Left forelimb (tissue), 1 donor: ENCODE measurements around the gene TNFRSF18.

Source experiments
- DNase-seq: peaks from one replicate; pipeline ENCODE4 v3.0.0-alpha.2; 2018; ENCODE audit warnings: low spot score

TNFRSF18 gene

DNA sequence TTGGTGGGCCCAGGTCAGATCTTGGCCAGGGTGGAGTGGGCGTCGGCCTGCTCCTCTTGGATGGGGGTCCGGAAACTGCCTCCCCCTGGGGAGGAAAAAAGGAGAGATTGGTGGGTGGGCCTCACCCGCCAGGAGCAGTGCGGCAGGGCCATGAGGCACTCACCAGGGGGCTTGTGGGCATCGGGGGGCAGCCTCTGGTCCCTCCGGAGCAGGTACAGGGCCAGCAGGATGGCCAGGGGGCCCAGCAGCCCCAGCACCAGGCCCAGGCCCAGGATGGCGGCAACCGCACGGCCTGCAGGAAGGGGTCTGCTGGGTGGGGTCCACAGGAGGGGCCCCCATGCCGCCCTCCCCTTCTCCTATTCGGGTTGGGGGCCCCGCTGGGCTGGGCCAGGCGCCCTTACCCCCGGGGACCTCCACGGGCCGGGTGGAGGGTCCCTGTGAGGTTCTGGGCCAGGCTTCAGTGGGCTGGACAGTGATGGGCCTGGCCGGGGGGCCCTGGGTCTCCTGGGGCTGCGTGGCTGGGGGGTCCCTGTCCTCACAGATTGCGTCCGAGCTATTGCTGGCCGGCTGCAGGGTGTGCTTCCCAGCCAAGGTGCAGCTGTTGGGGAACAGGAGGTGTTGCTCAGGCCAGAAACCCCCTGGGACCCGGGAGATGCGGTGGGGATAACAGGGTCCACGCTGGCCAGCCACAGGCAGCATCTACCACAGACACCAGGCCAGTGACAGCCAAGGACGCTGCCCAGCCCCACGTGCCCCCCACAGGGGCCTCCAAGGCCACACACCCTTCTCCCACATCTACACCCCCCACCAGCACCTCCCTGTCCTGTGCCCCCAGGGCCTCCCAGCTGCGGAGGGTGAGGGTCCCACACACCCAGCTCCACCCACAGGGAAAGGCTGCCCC, 5.4 kb upstream of the TNFRSF18 start:
- no peak for DNase-seq

DNA sequence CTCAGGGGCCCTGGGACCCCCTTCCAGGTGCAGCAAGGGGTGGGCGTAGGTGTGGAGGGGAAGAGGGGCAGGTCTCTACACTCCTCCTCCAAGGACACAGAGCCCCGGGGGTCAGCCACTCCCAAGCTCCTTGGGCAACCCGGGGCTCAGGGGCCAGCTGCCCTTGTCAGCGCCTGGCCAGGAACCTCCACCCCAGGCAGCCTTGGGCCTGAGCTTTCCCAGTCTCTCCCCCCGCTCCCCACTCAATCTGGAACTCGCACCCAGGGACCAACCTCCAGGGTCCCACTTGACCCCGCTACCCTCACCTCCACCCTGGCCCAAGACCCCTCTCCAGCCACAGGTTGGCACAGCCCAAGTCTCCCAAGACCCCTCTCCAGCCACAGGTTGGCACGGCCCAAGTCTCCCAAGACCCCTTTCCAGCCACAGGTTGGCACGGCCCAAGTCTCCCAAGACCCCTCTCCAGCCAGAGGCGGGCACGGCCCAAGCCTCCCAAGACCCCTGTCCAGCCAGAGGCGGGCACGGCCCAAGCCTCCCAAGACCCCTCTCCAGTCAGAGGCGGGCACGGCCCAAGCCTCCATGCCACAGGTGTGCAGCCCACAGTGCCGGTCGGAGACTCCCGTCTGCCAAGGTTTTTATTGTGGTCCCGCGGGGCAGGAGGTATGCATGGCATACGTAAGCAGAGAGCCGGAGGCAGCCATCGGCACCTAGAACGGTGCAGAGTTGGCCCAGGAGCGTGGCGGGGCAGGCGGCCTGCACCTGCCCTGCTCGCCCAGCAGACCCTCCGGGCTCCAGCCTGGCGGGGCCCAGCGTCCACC, 4.5 kb upstream of the TNFRSF18 start:
- peak; percentile 60 for DNase-seq

DNA sequence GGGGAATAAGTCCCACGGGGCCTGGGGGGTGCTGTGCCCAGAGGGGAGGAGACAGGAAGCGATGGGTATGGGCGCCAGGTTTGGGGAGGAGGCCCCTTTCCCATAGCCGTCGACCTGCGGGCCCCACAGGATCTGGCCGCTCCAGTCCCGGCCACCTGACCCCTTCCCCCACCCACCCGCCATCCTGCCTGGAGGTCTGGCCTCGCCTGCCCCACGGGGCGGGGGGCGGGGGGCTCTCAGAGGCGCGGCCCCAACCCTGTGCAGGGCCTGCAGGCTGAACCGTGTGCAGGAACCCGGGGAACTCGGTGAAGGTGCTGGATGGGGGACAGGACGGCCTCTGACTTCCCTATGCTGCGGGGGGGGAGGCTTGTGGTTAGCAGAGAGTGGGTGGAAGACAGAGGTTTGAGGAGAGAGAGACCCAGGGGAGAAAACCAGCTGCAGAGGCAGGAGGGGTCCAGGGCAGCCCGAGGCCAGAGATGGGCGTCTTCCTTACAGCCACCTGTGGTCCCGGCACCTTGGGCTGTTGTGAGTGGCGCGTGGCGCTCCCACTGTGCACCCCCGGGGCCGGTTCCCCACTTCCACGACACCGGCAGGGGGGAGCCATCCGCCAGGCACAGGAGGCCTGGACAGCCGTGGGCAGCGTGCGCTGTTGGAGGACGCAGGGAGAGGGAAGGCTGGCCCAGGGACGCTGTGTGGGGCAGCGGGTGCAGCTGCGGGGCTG, 2.5 kb upstream of the TNFRSF18 start:
- DNase-seq = peak; percentile 66

DNA sequence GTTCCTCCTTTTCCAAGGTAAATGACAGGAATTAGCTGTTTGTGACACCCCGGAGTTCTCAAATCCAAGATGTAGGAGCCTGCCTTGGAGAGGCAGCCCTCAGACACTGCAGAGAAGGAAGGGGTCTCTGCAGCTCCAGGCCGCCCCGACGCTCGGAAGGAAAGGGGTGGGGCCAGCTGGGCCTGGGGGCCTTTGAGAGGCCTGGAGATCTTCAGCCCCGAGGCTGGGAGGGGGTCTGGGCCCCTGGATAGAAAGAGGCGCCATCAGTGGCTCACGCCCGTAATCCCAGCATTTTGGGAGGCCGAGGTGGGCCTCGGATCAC, 1.1 kb upstream of the TNFRSF18 start:
- no peak for DNase-seq

DNA sequence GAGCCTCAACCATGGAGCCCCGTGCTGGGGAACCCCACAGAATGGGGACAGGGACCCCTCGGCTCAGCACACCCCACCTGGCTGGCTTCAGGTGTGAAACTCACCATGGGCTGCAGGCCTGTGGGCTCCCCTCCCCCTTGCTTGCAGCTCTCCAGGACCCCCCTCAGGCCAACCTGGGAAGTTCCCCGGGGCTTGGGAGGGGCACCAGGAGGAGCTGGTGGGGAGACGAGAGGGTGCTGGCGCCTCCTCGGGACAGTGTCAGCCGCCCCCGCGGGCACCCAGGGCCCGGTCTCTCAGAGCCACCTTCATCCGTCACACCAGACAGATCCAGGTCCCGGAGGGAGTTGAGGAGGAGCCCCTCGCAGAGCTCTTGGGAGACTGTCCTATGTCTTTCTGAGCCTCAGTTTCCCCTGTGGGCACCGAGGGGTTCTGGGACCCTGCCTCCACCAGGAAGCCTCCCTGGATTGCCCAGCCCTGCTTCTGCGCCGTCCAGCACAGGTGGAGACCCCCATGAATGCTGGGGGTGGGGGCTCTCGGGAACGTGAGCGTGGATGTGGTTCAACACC, 657 bp upstream of the TNFRSF18 start:
- DNase-seq = no peak

DNA sequence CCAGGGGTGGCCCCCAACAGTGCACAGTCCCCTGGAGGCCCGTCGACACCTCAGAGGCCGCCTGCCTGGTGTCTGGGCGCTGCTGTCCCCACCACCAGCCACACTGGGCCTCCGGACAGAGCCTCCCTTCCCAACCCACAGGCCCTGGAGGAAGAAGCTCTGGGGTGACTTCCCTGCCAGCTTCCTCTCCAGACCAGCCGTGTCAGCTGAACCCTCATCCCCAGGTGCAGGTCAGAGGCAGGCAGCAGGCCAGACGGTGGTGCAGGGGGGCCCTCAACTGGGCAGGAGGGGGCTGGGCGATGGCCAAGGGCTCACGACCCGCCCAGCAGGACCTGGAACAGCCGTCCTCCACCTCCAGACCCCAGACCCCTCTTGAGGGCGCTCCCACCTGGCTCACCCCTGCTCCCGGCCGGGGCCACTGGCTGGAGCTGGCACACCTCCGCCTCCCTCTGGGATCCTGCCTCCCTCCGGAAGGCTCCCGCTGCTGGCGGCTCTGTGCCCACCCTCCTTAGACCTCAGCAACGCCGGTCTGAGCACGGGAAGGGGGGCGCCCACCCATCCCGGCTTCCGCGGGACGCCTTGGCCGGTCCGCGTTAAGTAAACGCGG, 520 bp downstream of the TNFRSF18 start:
- no peak for DNase-seq

DNA sequence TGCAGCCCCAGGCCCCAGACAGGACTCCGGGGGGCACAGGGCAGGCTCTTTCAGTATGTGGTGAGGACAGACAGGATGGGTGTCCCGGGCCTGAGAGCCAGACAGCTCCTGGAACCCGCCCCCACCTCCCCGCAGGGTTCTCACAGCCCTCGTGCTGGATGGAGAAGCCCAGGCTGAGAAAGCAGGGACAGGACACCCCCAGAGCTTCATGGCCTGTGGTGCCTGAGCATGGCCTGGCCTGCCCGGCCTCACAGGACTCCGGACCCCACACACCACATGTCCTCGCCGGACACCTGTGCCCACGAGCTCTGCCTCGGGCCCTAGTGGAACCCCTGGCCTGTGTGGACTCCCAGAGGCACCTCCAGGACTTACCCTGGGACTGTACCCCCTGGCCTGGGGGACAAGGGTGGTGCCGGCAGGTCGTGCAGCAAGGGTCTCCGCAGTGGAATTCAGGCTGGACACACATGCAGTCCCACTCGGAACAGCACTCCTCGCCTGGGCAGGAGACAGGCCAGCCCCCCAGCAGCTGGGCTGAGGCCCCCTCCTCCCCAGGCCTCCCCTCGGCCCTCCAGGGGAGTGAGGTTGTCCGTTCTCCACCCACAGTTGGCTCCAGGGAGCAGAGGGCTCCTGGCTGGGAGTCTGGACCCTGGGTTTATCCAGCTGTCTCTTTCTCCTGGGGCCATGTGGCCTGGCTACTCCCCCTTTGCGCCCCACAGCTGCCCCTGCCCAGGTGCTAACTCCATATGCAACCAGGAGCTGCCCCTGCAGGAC, 1.2 kb downstream of the TNFRSF18 start:
- no peak for DNase-seq

DNA sequence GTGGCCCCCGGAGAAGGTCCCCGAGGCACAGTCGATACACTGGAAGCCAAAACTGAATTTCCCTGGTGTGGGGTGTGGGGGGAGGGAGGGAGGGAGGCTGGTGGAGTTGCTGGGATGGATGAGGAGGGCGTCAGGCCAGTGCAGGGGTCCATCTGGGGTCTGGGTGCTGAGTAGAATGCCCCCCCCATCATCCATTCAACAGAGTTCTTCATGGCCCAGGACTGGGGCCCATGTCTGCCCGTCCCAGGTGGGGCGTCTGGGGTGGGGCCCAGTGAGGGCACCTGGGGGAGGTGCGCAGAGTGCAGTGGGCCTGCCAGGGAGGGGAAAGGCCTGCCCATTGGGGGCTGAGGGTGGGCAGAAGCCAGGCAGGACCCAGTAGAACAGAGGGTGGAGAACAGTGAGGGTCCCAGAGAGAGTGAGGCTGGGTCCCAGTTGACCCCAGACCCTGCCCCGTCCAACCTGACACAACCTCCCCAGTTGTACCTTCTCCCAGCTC, 1.9 kb downstream of the TNFRSF18 start:
- DNase-seq = no peak

DNA sequence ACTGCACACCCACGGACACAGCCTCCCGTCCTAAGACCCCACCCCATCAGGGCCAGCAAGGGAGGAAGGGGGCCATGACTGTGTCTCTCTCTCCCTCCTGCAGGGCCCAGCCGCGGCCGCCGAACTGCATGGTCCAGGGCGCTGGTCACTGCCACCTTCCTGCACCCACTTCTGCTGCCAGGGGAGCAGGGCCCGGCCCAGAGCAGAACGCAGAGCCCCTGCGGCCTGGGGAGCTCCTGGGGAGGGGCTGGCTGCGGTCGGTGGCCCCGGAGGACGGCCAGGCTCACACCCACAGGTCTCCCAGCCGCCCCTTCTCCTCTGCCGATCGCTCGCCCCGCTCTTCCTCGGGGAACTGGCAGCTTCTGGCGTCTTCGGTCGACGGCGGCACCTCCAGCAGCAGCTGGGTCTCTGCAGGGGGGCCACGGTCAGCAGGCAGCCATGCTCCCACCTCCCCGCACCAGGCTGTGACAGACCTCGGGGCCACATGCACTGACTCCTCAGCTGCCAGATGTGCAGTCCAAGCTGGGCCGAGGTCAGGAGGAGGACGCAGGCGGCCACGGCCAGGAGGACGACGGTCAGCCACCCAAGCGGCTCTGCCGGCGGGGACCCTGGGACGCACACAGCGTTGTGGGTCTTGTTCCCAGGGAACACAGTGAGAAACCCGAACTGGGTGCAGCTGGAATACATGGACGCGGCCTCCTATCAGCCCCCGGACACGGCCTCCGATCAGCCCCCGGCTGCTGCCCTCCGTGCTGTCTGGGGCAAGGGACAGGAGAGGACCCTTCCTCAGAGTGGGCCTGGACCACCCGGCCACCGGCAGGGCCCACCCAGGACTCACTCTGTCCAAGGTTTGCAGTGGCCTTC, 2.6 kb downstream of the TNFRSF18 start:
- no peak for DNase-seq

DNA sequence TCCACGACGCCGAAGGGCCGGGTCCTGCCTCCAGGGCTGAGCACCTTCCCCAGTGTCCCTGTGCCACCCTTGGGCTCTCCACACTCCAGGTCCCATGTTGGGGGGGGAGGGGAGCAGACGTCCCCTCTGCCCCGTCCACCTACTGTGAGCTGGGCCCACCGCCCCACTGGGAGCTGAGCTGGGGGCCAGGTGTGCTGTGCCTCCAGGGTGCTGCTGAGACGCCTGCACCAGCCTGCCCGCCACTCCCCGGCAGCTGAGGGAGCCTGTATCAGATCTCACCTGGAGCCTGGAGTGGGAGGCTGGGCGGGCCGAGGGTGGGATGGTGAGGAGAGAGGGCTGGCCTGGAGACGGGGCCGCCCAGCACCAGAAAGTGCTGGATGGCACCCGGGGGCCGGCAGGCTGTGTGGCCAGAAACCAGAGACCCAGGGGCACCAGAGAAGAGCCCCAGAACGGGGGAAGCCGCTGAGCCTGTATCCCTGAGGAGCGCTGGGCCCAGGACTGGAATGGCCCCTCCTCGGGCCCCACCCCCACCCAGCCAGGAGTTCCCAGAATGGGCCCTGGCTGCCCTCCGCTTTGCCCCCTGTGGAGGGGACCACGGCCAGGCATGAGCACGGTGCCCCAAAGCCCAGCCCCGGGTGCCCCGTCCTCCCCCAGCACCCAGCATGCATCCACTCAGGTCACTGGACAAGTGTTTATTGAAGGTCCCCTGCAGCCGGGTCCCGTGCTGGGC, 3.4 kb downstream of the TNFRSF18 start:
- no peak for DNase-seq

DNA sequence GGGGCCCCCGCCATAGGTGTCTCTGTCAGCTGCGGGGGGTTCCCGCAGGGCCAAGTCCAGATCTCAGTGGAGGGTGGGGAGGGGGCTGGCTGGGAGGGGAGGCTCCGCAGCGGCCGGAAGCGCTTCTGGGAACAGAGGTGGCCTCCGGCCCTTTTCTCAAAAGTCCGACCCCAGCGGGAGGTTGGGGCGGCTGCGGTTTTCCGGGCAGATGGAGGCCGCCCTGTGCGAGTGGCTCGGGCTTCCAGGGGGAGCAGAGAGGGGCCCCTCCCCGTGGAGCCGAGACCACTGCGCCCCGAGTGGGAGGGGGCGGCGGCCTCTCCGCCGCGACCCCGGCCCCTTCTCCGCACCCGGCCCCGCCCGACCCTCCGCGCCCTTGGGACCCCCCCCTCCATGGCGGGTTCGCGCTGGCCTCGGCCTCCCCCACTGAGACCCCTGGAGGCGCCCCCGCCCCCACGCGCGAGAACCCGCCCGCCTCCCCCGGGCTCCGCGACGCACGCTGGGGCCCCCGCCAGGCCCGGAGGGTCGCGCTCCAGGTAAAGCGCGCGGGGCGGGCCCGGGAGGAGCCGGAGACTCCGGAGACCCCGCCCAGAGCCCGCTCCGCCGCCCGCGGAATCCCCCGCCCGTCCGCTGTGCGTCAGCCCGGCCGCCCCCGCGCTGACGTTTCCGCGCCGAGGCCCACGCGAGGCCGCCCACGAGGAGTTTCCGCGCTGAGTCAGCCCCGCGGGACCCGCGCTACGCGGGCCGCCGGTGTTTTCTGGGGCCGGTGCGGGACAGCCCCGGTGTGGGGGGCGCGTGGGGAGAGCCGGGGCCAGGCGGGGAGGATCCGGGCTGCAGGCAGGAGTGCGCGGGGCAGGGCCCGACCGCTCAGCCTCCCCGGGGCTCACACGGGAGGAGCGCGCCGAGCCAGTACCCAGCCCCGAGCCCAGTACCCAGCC, 5.2 kb downstream of the TNFRSF18 start:
- DNase-seq = no peak

DNA sequence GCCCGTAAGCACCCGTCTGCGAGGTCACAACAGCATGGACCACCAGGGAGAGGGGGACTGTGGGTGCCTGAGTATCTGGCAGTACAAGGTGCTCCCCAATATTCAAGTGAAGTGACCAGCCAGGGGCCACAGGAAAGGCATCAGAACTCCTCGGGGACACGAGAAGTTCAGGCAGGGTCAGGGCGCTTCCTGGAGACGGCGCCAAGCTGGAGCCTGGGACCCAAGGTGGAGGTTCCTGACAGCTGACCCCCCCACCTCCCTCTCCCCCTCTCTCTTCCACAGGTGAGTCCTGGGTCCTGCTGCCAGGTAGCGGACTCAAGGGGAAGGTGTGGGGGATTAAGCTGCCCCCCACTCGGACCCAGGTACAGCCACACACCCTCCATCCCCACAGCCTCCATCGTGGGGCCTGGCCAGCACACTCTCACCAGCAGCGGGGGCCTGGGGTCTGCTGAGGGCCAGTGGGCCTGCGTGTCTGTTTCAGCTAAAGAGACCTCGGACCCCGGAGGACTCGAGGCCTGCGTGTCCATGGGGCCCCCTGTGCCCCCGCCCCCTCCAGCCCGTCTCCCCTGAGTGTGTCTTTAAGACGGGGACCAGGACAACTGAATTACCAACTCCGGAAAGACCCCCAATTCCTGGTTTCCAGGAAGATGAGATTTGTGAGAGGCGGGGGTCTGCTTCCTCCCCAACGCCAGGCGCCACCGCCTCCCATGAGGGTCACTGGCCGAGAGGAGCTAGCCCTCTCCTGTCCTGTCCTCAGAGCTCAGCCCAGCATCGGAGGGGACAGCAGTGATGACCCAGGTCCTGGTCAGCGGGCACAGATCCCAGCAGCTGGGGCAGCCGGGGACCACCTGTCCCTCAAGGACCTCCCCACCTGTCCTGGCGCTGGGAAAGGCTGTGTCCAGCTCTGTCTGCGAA, 6.2 kb downstream of the TNFRSF18 start:
- no peak for DNase-seq

DNA sequence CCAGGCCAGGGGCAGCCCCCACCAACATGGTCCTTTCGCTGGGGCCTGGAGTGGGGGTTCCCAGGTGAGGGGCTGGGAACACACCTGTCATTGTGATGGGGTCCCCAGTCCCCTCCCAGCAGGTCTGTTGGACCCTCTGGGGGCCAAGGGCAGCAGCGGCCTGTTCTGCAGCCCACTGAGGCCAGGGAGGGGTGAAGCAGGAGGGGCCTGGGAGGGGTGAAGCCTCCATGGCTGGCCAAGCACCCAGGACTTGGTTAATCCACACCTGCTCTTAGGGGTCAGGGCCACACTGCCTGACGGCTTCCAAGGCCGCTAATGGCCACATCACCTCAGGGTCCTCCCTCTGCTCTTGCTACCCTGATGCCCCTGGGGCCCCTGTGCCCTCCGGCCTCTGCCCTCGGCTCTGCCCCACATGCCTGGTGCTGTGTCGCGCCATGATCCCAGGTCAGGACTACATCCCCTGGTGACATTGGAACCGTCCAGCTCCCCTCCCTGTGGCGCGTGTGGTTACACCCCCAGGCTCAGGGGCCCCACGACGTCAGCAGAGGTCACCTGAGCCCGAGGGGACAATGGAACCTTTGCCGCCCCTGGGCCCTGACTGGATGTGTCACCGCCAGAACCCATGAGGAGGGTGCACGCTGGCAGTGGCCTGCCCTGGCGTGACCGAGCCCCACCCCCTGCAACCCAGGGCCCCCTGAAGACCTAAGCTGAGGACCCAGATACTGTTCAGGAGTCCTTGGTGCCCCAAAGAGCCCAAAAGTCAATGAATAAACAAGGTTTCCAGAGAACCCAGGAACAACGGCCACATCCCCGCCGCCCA, 7.0 kb downstream of the TNFRSF18 start:
- no peak for DNase-seq

DNA sequence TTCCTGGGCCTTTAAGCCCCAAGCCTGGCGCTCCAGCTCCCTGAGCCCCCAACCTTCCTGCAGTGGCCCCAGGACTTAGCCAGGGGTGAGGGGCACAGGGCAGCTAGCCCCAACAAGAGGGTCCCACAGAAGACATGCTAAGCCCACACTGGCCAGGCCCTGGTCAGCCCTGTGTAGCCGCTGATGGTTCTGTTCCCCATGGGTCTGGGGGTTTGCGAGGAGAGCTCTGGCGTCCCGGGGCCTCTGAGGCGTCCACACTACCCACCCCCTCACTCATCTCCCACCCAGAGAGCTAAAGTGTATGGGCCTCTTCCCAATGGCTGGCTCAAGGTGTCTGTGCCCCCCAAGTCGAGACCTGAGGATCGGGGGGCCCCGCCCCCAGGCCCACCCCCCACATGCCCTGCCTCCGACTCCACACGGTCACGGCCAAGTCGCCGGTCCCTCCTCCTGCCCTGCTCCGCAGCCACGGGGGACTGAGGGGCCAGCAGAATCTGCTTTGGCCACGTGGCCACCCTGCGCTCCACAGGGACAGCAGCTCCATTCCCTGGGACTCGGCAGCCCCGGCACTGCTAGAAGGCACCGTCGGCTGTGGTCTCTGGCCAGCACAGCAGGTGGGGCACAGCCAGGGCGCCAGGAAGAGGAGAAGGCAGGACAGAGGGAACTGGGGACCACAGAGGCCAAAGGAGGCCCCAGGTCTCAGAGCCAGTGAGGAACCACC, 7.8 kb downstream of the TNFRSF18 start:
- DNase-seq = no peak
